Stomach (tissue), 9 donors: ENCODE data around the gene CTAGE1. TPM values are rescaled to one million over a fixed set of nuclear protein-coding genes. Genes with fewer than 3 reads are reported as not detected.

Experiments
- DNase-seq, 2 donors: peaks; one replicate each; pipeline versions ENCODE4 v3.0.0 to v3.0.0-alpha.2; 2013 to 2019
- H3K27ac ChIP-seq, 5 donors: fragments of 200-600 bp in 4 of 5; sonication (generic) in 4 of 5; one replicate each; pipeline ENCODE4 v1.5.1; 2013 to 2019; ENCODE audit warnings: mild to moderate bottlenecking in 1 of 5, moderate library complexity in 1 of 5
- H3K27me3 ChIP-seq, 3 donors: fragments of 200-600 bp; sonication (generic); one replicate each; pipeline ENCODE4 v1.5.1; 2017 to 2019; ENCODE audit warnings: mixed run types in 1 of 3
- H3K36me3 ChIP-seq, 4 donors: fragments of 200-600 bp; sonication (generic); 1 replicate in 3 of 4; 2 replicates in 1 of 4; pipeline ENCODE4 v1.5.1; 2016 to 2019
- H3K4me1 ChIP-seq, 4 donors: fragments of 200-600 bp; sonication (generic); one replicate each; pipeline ENCODE4 v1.5.1; 2016 to 2019
- H3K4me3 ChIP-seq, 4 donors: fragments of 200-600 bp; sonication (generic) in 3 of 4; one replicate each; pipeline ENCODE4 v1.5.1; 2016 to 2019; ENCODE audit warnings: mild to moderate bottlenecking in 1 of 4
- H3K9me3 ChIP-seq, 4 donors: fragments of 200-600 bp; sonication (generic); one replicate each; pipeline ENCODE4 v1.5.1; 2016 to 2019
- CTCF ChIP-seq, 7 experiments: fragments of 450-650 bp in 4 of 7; fragments of 200-600 bp in 3 of 7; sonication (generic) in 3 of 7; IDR thresholded peaks; one replicate each; pipeline ENCODE4 v1.5.1; 2016 to 2019; ENCODE audit warnings: antibody characterized with exemption in 7 of 7, control low read depth in 2 of 7, mild to moderate bottlenecking in 1 of 7
- EP300 ChIP-seq: sonication (generic); formaldehyde crosslinking; IDR thresholded peaks from one replicate; pipeline ENCODE4 v1.6.1; 2017; ENCODE audit warnings: antibody characterized with exemption
- POLR2A ChIP-seq, 4 donors: fragments of 450-650 bp; IDR thresholded peaks; one replicate each; pipeline ENCODE4 v1.6.1; 2016; ENCODE audit warnings: antibody characterized with exemption in 4 of 4, control low read depth in 2 of 4, mild to moderate bottlenecking in 1 of 4, moderate library complexity in 1 of 4
- POLR2AphosphoS5 ChIP-seq, 3 donors: sonication (generic); formaldehyde crosslinking; IDR thresholded peaks; one replicate each; pipeline ENCODE4 v1.6.1; 2016; ENCODE audit warnings: antibody characterized with exemption in 3 of 3
- WGBS, 5 donors: extraction: QIAGEN DNeasy Blood & Tissue Kit in 3 of 5; methylation state at CpG; one replicate each; pipeline versions ENCODE4 v1.1.5 to v1.1.7; 2013 to 2018; 5-methylcytosine and 5-hydroxymethylcytosine counted together
- intact Hi-C: fragments of 100-400 bp; cut with DNase I; formaldehyde crosslinking; loops from one replicate; pipeline ENCODE4 v1.15.1; 2023; ENCODE audit warnings: low total_unique reads
- polyA plus RNA-seq, 3 donors: library from polyadenylated mRNA; stranded (reverse); fragments of 200-250 nt; gene quantifications; one replicate each; pipeline ENCODE4 v1.2.3, GENCODE V29; 2013
- total RNA-seq, 5 donors: library from RNA; depleted of rRNA; stranded (reverse); fragments of >200 nt; gene quantifications; one replicate each; pipeline versions ENCODE4 v1.1.0 to v1.2.3, GENCODE V29; 2014 to 2016
- donor health status: healthy with polysubstance abuse.
- donor health status: Bipolar disorder and iron deficiency.
- donor health status: healthy.

CTAGE1 gene
- total and polyA plus RNA-seq, 8 donors: not detected

DNA sequence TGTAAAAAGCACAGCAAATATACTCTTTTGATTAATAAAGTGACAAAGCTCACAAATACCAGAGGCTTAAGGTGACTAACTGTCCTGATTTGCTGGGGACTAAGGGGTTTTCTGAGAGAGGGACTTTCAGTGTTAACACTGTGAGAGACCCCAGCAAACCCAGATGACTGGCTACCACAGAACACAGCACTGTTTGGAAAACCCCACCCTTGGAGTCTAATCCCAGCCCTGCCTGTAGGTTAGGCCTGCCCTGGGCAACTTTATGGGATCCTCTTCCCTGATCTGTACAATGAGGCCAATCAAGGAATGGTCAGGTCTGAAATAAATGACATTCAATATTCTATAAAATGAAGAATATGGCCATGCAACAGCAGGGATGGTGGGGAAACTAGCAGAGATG lies 30.5 kb upstream of the CTAGE1 start:
- peaks cover 4 to 29% (median 24%) of the 10 kb centered on the region in 4 donors for H3K9me3 ChIP-seq
- DNase-seq: no peak
- intact Hi-C loops: no loop called here
- H3K27ac ChIP-seq: no peak overlapping the region
- H3K4me3 ChIP-seq: no peak overlapping the region
- no peak for TF ChIP-seq EP300
- no peak for TF ChIP-seq POLR2AphosphoS5 (IDR thresholded peaks at IDR 0.05)
- no peak for TF ChIP-seq POLR2A (IDR thresholded peaks at IDR 0.05)
- no peak for TF ChIP-seq CTCF (IDR thresholded peaks at IDR 0.05)
- H3K4me1 ChIP-seq: peaks cover 0 to 25% (median 11%) of the 10 kb centered on the region in 4 donors
- H3K36me3 ChIP-seq: no peaks in the 10 kb centered on the region
- H3K27me3 ChIP-seq: no peaks in the 10 kb centered on the region

- Histone ChIP-seq H3K4me3 (no peak overlapping the region), H3K36me3 (no peaks in the 10 kb centered on the region), H3K27me3 (no peaks in the 10 kb centered on the region), H3K4me1 (peaks cover 0 to 29% (median 11%) of the 10 kb centered on the region in 4 donors), H3K27ac (no peak overlapping the region), H3K9me3 (peaks cover 4 to 29% (median 24%) of the 10 kb centered on the region in 4 donors)
- TF ChIP-seq EP300 (no peak), POLR2AphosphoS5 (IDR thresholded peaks at IDR 0.05) (peak in 1 of 3 donors; percentile 14), CTCF (IDR thresholded peaks at IDR 0.05) (no peak)
- DNase-seq: peak in 1 of 2 donors; percentile 42
- 40 to 65% (median 44%) methylated on average over 4 of the region's 4 CpGs for WGBS, 5 donors
- intact Hi-C loops: no loop called here
Observed at GRCh38 chr18:22447792-22448191, 30.1 kb upstream of the CTAGE1 start.

DNA sequence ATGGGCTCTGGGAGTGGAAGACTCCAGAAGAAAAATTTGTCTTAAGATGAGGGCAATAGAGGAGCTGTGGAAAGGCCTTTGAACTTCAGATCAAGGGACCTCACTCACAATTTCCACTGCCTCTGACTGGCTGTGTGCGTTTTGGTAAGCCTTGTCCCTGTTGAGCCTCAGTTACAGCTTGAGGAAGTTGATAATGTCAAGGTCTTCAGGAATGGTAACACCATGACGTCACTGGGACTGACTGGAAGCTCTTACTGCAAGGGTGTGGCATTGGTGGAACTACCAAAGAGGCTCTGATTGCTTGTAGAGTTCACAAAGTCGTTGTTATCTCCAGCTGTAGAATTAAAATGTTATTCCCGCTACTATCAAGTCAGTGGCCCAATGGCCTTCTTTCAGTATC lies 29.2 kb upstream of the CTAGE1 start:
- Histone ChIP-seq H3K27me3 (no peaks in the 10 kb centered on the region), H3K4me1 (peaks cover 0 to 21% (median 8%) of the 10 kb centered on the region in 4 donors), H3K9me3 (peaks cover 4 to 29% (median 24%) of the 10 kb centered on the region in 4 donors), H3K27ac (no peak overlapping the region), H3K4me3 (no peak overlapping the region), H3K36me3 (no peaks in the 10 kb centered on the region)
- no peak for DNase-seq
- TF ChIP-seq CTCF (IDR thresholded peaks at IDR 0.05): no peak
- no peak for TF ChIP-seq POLR2A (IDR thresholded peaks at IDR 0.05)
- TF ChIP-seq EP300: no peak
- no peak for TF ChIP-seq POLR2AphosphoS5 (IDR thresholded peaks at IDR 0.05)
- intact Hi-C loops: no loop called here
- WGBS, 5 donors: 58 to 72% (median 62%) methylated on average over 4 of the region's 4 CpGs

DNA sequence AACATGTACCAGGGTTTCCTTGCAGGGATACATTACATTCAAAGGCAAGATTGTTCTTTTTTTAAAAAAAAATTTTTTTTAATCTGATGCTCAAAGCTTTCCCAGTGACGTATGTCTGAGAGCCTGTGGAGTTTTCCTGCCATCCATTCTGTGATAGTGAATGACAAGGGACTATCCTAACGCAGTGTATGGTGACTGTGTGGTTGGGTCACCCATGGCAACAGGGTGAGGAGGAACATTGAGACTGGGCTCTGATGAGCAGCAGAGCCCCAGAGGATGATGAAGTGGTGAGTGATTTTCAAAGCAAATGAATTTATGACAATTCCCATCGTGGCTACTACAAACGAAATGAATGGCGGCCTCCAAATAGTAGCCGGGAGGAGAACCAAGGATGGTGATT lies 28.6 kb upstream of the CTAGE1 start:
- TF ChIP-seq CTCF (IDR thresholded peaks at IDR 0.05) (no peak), POLR2AphosphoS5 (IDR thresholded peaks at IDR 0.05) (no peak), POLR2A (IDR thresholded peaks at IDR 0.05) (no peak), EP300 (no peak)
- Histone ChIP-seq H3K27me3 (no peaks in the 10 kb centered on the region), H3K4me3 (no peak overlapping the region), H3K9me3 (peaks cover 4 to 29% (median 24%) of the 10 kb centered on the region in 4 donors), H3K27ac (no peak overlapping the region), H3K4me1 (peaks cover 0 to 19% (median 7%) of the 10 kb centered on the region in 4 donors), H3K36me3 (no peaks in the 10 kb centered on the region)
- WGBS, 5 donors: 92 to 97% (median 92%) methylated on average over 6 of the region's 6 CpGs
- no peak for DNase-seq
- intact Hi-C loops: no loop called here
